ENCODE data around the gene PNPLA7. TPM values are rescaled to one million over a fixed set of nuclear protein-coding genes. Genes with fewer than 3 reads are reported as not detected.

PNPLA7 gene
- total RNA-seq, 2 experiments from 2014 or later: 4.5 to 5.0 TPM

- H3K36me3 Mint-ChIP-seq (ENCODE audit: low read depth): no peaks in the 10 kb centered on the region
- H3K27ac Mint-ChIP-seq: no peak overlapping the region
- ChIA-PET POLR2A (no interaction called here), CTCF (no interaction called here)
- no peak overlapping the region for H3K4me3 Mint-ChIP-seq
- no peaks in the 10 kb centered on the region for H3K9me3 Mint-ChIP-seq
- no peaks in the 10 kb centered on the region for H3K4me1 Mint-ChIP-seq
- DNase-seq: no peak
- no peaks in the 10 kb centered on the region for H3K27me3 Mint-ChIP-seq
These were observed 115.5 kb downstream of the PNPLA7 start for GRCh38 chr9:137434498-137435380.

- DNase-seq: no peak
- no peaks in the 10 kb centered on the region for H3K4me1 Mint-ChIP-seq
- H3K27me3 Mint-ChIP-seq: no peaks in the 10 kb centered on the region
- POLR2A ChIA-PET: no interaction called here
- CTCF ChIA-PET: no interaction called here
- H3K4me3 Mint-ChIP-seq: no peak overlapping the region
- H3K27ac Mint-ChIP-seq: no peak overlapping the region
- no peaks in the 10 kb centered on the region for H3K9me3 Mint-ChIP-seq
- no peaks in the 10 kb centered on the region for H3K36me3 Mint-ChIP-seq (ENCODE audit: low read depth)
These were observed 116.2 kb downstream of the PNPLA7 start for GRCh38 chr9:137433916-137434431.

DNA sequence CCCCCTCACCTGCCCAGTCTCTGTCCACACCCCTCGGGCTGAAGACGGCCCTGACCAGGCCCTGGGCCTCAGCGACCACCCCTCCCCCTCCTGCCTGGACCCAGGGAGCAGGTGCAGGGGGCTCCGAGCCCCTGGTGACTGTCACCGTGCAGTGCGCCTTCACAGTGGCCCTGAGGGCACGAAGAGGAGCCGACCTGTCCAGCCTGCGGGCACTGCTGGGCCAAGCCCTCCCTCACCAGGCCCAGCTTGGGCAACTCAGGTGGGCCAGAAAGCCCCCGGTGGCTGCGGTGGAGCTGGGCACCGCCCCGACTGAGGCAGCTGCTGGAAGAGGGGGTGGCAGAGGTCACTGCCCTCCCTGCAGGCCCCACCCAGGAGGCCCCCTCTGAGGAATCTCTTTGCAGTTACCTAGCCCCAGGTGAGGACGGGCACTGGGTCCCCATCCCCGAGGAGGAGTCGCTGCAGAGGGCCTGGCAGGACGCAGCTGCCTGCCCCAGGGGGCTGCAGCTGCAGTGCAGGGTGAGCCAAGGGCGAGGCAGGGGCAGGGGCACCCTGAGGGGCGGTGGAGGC is 116.8 kb downstream of the PNPLA7 start:
- ChIA-PET POLR2A (no interaction called here), CTCF (no interaction called here)
- Mint-ChIP-seq H3K4me1 (no peaks in the 10 kb centered on the region), H3K27ac (no peak overlapping the region), H3K4me3 (no peak overlapping the region), H3K9me3 (no peaks in the 10 kb centered on the region), H3K36me3 (ENCODE audit: low read depth) (no peaks in the 10 kb centered on the region), H3K27me3 (no peaks in the 10 kb centered on the region)
- no peak for DNase-seq

DNA sequence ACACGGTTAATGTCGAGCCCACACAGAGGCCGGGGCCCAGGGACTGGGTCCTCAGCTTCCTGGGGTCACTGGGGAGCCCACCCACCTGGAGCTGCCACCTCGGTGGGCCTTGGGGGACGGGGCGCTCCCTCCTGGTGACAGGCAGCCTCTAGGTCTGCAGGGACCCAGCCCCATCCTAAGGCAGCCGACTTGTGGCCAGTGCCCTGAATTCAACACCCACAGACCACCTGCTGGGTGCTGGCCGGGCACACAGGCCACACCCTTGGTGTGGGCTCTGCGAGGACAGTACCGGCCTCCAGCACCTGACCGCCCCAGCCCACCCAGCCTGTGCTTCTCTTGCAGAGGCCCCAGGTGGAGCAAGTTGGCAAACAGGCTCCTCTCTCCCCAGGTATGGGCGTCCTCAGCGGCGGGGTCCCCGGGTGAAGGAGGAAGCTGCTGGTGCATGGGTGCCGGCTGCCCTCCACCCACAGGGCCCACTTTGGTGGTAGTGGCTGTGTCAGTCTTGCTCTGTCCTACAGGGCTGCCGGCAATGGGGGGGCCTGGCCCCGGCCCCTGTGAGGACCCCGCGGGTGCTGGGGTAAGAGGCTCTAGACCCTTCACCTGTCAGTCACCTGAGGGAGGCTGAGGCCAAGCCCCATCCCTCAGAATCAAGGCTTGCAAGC is 117.4 kb downstream of the PNPLA7 start:
- H3K27ac Mint-ChIP-seq: no peak overlapping the region
- POLR2A ChIA-PET: no interaction called here
- H3K36me3 Mint-ChIP-seq (ENCODE audit: low read depth): no peaks in the 10 kb centered on the region
- H3K9me3 Mint-ChIP-seq: no peaks in the 10 kb centered on the region
- H3K4me1 Mint-ChIP-seq: no peaks in the 10 kb centered on the region
- no peaks in the 10 kb centered on the region for H3K27me3 Mint-ChIP-seq
- no peak for DNase-seq
- H3K4me3 Mint-ChIP-seq: no peak overlapping the region
- CTCF ChIA-PET: interaction anchor here (0.6 kb wide), 1 partner anchor 1150 kb away, joined by 5 read pairs; no protein-coding TSS in a partner anchor

- no peaks in the 10 kb centered on the region for H3K36me3 Mint-ChIP-seq (ENCODE audit: low read depth)
- H3K27ac Mint-ChIP-seq: no peak overlapping the region
- no peak overlapping the region for H3K4me3 Mint-ChIP-seq
- ChIA-PET POLR2A (no interaction called here), CTCF (no interaction called here)
- H3K4me1 Mint-ChIP-seq: no peaks in the 10 kb centered on the region
- no peak for DNase-seq
- H3K9me3 Mint-ChIP-seq: no peaks in the 10 kb centered on the region
- H3K27me3 Mint-ChIP-seq: no peaks in the 10 kb centered on the region
These were observed 118.7 kb downstream of the PNPLA7 start for GRCh38 chr9:137431416-137431931.

- no peak for DNase-seq
- POLR2A ChIA-PET: no interaction called here
- no peak overlapping the region for H3K27ac Mint-ChIP-seq
- no peaks in the 10 kb centered on the region for H3K36me3 Mint-ChIP-seq (ENCODE audit: low read depth)
- H3K9me3 Mint-ChIP-seq: no peaks in the 10 kb centered on the region
- no peaks in the 10 kb centered on the region for H3K27me3 Mint-ChIP-seq
- no peaks in the 10 kb centered on the region for H3K4me1 Mint-ChIP-seq
- CTCF ChIA-PET: no interaction called here
- H3K4me3 Mint-ChIP-seq: no peak overlapping the region
These were observed 119.3 kb downstream of the PNPLA7 start for GRCh38 chr9:137430723-137431415.

GRCh38 chr9:137429974-137430722 is 120.1 kb downstream of the PNPLA7 start:
- no peak overlapping the region for H3K4me3 Mint-ChIP-seq
- ChIA-PET POLR2A (no interaction called here), CTCF (no interaction called here)
- no peaks in the 10 kb centered on the region for H3K4me1 Mint-ChIP-seq
- H3K27ac Mint-ChIP-seq: no peak overlapping the region
- H3K9me3 Mint-ChIP-seq: no peaks in the 10 kb centered on the region
- no peaks in the 10 kb centered on the region for H3K27me3 Mint-ChIP-seq
- no peaks in the 10 kb centered on the region for H3K36me3 Mint-ChIP-seq (ENCODE audit: low read depth)
- DNase-seq: no peak

DNA sequence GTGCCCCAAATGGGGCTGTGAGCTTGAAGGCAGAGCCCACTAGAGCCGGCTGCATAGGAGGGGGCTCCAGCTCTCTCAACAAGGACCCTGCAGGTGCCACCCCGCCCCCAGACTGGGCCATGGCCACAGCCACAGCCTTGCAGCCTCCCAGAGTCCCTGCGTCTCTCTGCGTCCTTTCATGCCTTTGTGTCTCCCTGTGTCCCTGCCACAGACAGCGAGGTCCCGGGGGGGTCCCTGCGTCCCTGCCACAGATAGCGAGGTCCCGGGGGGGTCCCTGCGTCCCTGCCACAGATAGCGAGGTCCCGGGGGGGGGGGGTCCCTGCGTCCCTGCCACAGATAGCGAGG is 120.7 kb downstream of the PNPLA7 start:
- CTCF ChIA-PET: no interaction called here
- Mint-ChIP-seq H3K27ac (no peak overlapping the region), H3K27me3 (peaks cover 3% of the 10 kb centered on the region)

GRCh38 chr9:137428841-137429545 is 121.2 kb downstream of the PNPLA7 start:
- ChIA-PET POLR2A (no interaction called here), CTCF (no interaction called here)
- DNase-seq: no peak
- Mint-ChIP-seq H3K9me3 (no peaks in the 10 kb centered on the region), H3K27me3 (peaks cover 7% of the 10 kb centered on the region), H3K27ac (no peak overlapping the region), H3K4me3 (no peak overlapping the region), H3K4me1 (peaks cover 4% of the 10 kb centered on the region), H3K36me3 (ENCODE audit: low read depth) (no peaks in the 10 kb centered on the region)

More for the DNA sequence above, 120.7 kb downstream of the PNPLA7 start:
- Mint-ChIP-seq H3K9me3 (no peaks in the 10 kb centered on the region), H3K4me3 (no peak overlapping the region), H3K4me1 (peaks cover under 1% of the 10 kb centered on the region), H3K36me3 (ENCODE audit: low read depth) (no peaks in the 10 kb centered on the region)
- POLR2A ChIA-PET: no interaction called here
- DNase-seq: no peak

DNA sequence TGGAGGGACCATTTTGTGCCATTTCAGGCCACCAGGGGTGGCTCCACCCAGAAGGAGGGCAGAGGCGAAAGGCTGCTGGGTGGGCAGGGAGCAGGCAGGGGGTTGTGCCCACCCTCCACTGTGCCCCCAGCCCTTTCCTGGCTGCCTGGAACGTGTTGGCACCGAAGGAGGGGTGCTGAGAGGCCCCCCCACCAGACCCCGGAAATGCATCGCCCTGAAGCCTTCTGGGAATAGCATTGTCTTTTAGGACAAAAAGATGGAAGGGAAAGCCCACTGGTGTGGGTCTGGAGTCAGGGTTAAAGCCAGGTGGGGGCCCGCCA is 121.9 kb downstream of the PNPLA7 start:
- Mint-ChIP-seq H3K36me3 (ENCODE audit: low read depth) (no peaks in the 10 kb centered on the region), H3K4me1 (peaks cover 4% of the 10 kb centered on the region), H3K4me3 (no peak overlapping the region), H3K9me3 (no peaks in the 10 kb centered on the region), H3K27ac (no peak overlapping the region), H3K27me3 (peaks cover 7% of the 10 kb centered on the region)
- CTCF ChIA-PET: no interaction called here
- no peak for DNase-seq
- POLR2A ChIA-PET: no interaction called here

- no peaks in the 10 kb centered on the region for H3K9me3 Mint-ChIP-seq
- DNase-seq: no peak
- H3K36me3 Mint-ChIP-seq (ENCODE audit: low read depth): no peaks in the 10 kb centered on the region
- H3K27ac Mint-ChIP-seq: no peak overlapping the region
- H3K4me3 Mint-ChIP-seq: no peak overlapping the region
- H3K4me1 Mint-ChIP-seq: peaks cover 4% of the 10 kb centered on the region
- CTCF ChIA-PET: no interaction called here
- H3K27me3 Mint-ChIP-seq: peaks cover 7% of the 10 kb centered on the region
- POLR2A ChIA-PET: no interaction called here
These were observed 122.5 kb downstream of the PNPLA7 start for GRCh38 chr9:137427454-137428310.

All from activated CD4-positive, alpha-beta memory T cell treated with anti-CD3 and anti-CD28 coated beads, Interleukin-2, amount 10 ng/mL, durations not matched to agents 7 days and 5 days (primary cell).